Measurements from ENCODE around the gene NRK.
"Not testable (repeated sequence)": the region's sequence is repeated elsewhere in the genome, so short reads cannot be mapped to it uniquely, and the experiment has no call there.

NRK gene

GRCh38 chrX:105999294-105999693 lies 177.0 kb downstream of the NRK start:
- no peaks in the 10 kb centered on the region for H3K36me3 ChIP-seq (ENCODE audit: control insufficient read depth, insufficient read depth, low read length)
- H3K27me3 ChIP-seq (ENCODE audit: control insufficient read depth, insufficient read depth, low read length) = no peaks in the 10 kb centered on the region
- H3K27ac ChIP-seq (ENCODE audit: low read depth, low read length) = no peak overlapping the region
- H3K9me3 ChIP-seq (ENCODE audit: control insufficient read depth, insufficient read depth, low read length) = no peaks in the 10 kb centered on the region
- H3K9ac ChIP-seq (ENCODE audit: low read depth, low read length) = no peak overlapping the region
- no peak overlapping the region for H3K4me3 ChIP-seq (ENCODE audit: low read depth, low read length)
- no peaks in the 10 kb centered on the region for H3K4me1 ChIP-seq (ENCODE audit: control insufficient read depth, insufficient read depth, low read length)

GRCh38 chrX:106000203-106000602 lies 177.9 kb downstream of the NRK start:
- H3K4me3 ChIP-seq (ENCODE audit: low read depth, low read length) = no peak overlapping the region
- no peak overlapping the region for H3K27ac ChIP-seq (ENCODE audit: low read depth, low read length)
- H3K27me3 ChIP-seq (ENCODE audit: control insufficient read depth, insufficient read depth, low read length) = no peaks in the 10 kb centered on the region
- H3K4me1 ChIP-seq (ENCODE audit: control insufficient read depth, insufficient read depth, low read length) = no peaks in the 10 kb centered on the region
- H3K36me3 ChIP-seq (ENCODE audit: control insufficient read depth, insufficient read depth, low read length) = no peaks in the 10 kb centered on the region
- H3K9ac ChIP-seq (ENCODE audit: low read depth, low read length) = no peak overlapping the region; the same call in 1 of the 2 replicates
- no peaks in the 10 kb centered on the region for H3K9me3 ChIP-seq (ENCODE audit: control insufficient read depth, insufficient read depth, low read length)

- not testable (repeated sequence) for H3K9ac ChIP-seq (ENCODE audit: low read depth, low read length); H3K9me3 ChIP-seq (ENCODE audit: control insufficient read depth, insufficient read depth, low read length); H3K4me3 ChIP-seq (ENCODE audit: low read depth, low read length); H3K36me3 ChIP-seq (ENCODE audit: control insufficient read depth, insufficient read depth, low read length); H3K4me1 ChIP-seq (ENCODE audit: control insufficient read depth, insufficient read depth, low read length); H3K27me3 ChIP-seq (ENCODE audit: control insufficient read depth, insufficient read depth, low read length); H3K27ac ChIP-seq (ENCODE audit: low read depth, low read length)
Observed at GRCh38 chrX:106000609-106001008, 178.3 kb downstream of the NRK start.

GRCh38 chrX:106005684-106006083 lies 183.3 kb downstream of the NRK start:
- H3K36me3 ChIP-seq (ENCODE audit: control insufficient read depth, insufficient read depth, low read length) = no peaks in the 10 kb centered on the region
- no peaks in the 10 kb centered on the region for H3K9me3 ChIP-seq (ENCODE audit: control insufficient read depth, insufficient read depth, low read length)
- no peaks in the 10 kb centered on the region for H3K27me3 ChIP-seq (ENCODE audit: control insufficient read depth, insufficient read depth, low read length)
- H3K4me1 ChIP-seq (ENCODE audit: control insufficient read depth, insufficient read depth, low read length) = no peaks in the 10 kb centered on the region
- no peak overlapping the region for H3K27ac ChIP-seq (ENCODE audit: low read depth, low read length)
- H3K9ac ChIP-seq (ENCODE audit: low read depth, low read length) = no peak overlapping the region
- H3K4me3 ChIP-seq (ENCODE audit: low read depth, low read length) = no peak overlapping the region

GRCh38 chrX:106007815-106008214 lies 185.5 kb downstream of the NRK start:
- H3K36me3 ChIP-seq (ENCODE audit: control insufficient read depth, insufficient read depth, low read length) = no peaks in the 10 kb centered on the region
- no peaks in the 10 kb centered on the region for H3K4me1 ChIP-seq (ENCODE audit: control insufficient read depth, insufficient read depth, low read length)
- H3K27ac ChIP-seq (ENCODE audit: low read depth, low read length) = no peak overlapping the region
- peaks cover 9% of the 10 kb centered on the region for H3K9me3 ChIP-seq (ENCODE audit: control insufficient read depth, insufficient read depth, low read length)
- H3K27me3 ChIP-seq (ENCODE audit: control insufficient read depth, insufficient read depth, low read length) = no peaks in the 10 kb centered on the region
- H3K9ac ChIP-seq (ENCODE audit: low read depth, low read length) = no peak overlapping the region
- H3K4me3 ChIP-seq (ENCODE audit: low read depth, low read length) = no peak overlapping the region
